Limb (tissue), 2 donors: ENCODE data around the gene STX3.
"Not testable (repeated sequence)": the region's sequence is repeated elsewhere in the genome, so short reads cannot be mapped to it uniquely, and the experiment has no call there.

Experiments used
- DNase-seq, 2 donors: peaks; one replicate each; pipeline ENCODE4 v3.0.0-alpha.2; 2016; ENCODE audit errors: extremely low spot score in 2 of 2

STX3 gene

GRCh38 chr11:59841514-59841913, 86.3 kb downstream of the STX3 start:
- no peak for DNase-seq

DNA sequence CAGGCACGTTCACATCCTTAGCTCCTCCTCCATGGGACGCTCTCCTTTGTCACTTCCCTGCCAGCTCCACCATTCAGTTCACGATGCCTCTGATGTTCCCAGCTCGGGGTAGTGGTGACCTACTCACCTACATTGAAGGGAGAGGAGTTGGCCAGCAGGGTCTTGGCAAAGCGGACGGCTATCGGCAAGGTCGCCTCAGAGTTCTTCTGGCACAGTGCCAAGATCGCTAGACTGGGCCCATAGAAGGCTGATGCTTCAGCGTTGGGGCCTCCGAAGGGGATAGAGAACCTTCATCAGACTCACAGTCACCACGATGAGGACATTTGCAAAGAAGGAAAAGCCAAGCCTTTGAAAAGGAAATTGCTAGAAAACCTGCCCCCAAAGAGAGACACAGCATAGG, 87.1 kb downstream of the STX3 start:
- no peak for DNase-seq

GRCh38 chr11:59845399-59845798, 90.2 kb downstream of the STX3 start, which contains the start of gene CBLIF:
Gene CBLIF (minus strand): TSS chr11:59845499. CDS start chr11:59845453, 46 bp downstream.
- DNase-seq = no peak

DNA sequence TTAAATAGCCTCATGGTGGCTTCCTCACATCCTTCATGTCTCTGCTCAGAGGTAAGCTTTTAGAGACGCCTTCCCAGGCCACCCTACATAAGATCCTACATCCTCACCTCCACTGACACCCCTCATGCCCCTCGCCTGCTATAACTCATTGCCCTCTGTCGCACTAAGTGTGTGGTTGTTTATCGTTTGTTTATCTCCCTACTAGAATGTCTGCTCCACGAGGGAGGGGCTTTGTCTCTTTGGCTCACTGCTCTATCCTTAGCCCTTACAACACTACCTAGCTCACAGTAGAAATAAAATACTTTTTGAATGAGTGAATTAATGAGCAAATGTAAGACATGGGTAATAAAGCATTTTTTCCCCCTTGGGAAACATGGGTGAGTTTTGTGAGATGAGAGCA, 91.4 kb downstream of the STX3 start:
- no peak for DNase-seq

- DNase-seq = no peak
These were observed 92.5 kb downstream of the STX3 start for GRCh38 chr11:59847626-59848025.

GRCh38 chr11:59848439-59848838, 93.3 kb downstream of the STX3 start:
- not testable (repeated sequence) for DNase-seq

GRCh38 chr11:59849129-59849528, 94.0 kb downstream of the STX3 start:
- no peak for DNase-seq

- not testable (repeated sequence) for DNase-seq
These were observed 94.4 kb downstream of the STX3 start for GRCh38 chr11:59849551-59849950.

DNA sequence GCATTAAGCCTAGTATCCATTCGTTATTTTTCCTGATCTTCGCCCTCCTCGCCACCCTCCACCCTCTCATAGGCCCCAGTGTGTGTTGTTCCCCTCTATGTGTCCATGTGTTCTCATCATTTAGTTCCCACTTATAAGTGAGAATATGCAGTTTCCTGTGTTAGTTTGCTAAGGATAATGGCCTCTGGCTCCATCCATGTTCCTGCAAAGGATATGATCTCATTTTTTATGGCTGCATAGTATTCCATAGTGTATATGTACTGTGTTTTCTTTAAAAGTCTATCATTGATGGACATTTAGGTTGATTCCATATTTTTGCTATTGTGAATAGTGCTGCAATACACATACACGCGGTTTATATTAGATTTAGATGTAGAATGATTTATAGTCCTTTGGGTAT, 96.2 kb downstream of the STX3 start:
- not testable (repeated sequence) for DNase-seq

GRCh38 chr11:59854871-59855270, 99.7 kb downstream of the STX3 start:
- no peak for DNase-seq
